HG02970 (cell line): ENCODE measurements around the gene SUSD6.
"Not testable (repeated sequence)": the region's sequence is repeated elsewhere in the genome, so short reads cannot be mapped to it uniquely, and the experiment has no call there.

Experiments
- ATAC-seq: cut with Tn5 transposase; IDR thresholded peaks from one replicate; pipeline ENCODE4 v1.9.1; 2021; ENCODE audit warnings: mild to moderate bottlenecking, moderate library complexity, moderate number of reproducible peaks; ENCODE audit not compliant: unreplicated experiment, low FRiP score

Gene SUSD6

GRCh38 chr14:69692594-69692993 is 81.2 kb downstream of the SUSD6 start:
- ATAC-seq = no peak

- ATAC-seq = no peak
Measured at GRCh38 chr14:69693145-69693544, 81.7 kb downstream of the SUSD6 start.

GRCh38 chr14:69693801-69694729 is 82.7 kb downstream of the SUSD6 start:
- peak; percentile 48 for ATAC-seq

GRCh38 chr14:69694730-69695281 is 83.4 kb downstream of the SUSD6 start:
- peak; percentile 22 for ATAC-seq

GRCh38 chr14:69695322-69696203 is 84.2 kb downstream of the SUSD6 start:
- no peak for ATAC-seq

- no peak for ATAC-seq
Measured at GRCh38 chr14:69696204-69696527, 84.8 kb downstream of the SUSD6 start.

- no peak for ATAC-seq
Measured at GRCh38 chr14:69696633-69697557, 85.5 kb downstream of the SUSD6 start.

- ATAC-seq = no peak
Measured at GRCh38 chr14:69698572-69698971, 87.2 kb downstream of the SUSD6 start.

- ATAC-seq = not testable (repeated sequence)
Measured at GRCh38 chr14:69699243-69699642, 87.8 kb downstream of the SUSD6 start.

GRCh38 chr14:69699748-69700303 is 88.4 kb downstream of the SUSD6 start:
- ATAC-seq = no peak

GRCh38 chr14:69700575-69700974 is 89.2 kb downstream of the SUSD6 start:
- ATAC-seq = no peak

- ATAC-seq = no peak
Measured at GRCh38 chr14:69701291-69701690, 89.9 kb downstream of the SUSD6 start.

GRCh38 chr14:69701857-69702256 is 90.5 kb downstream of the SUSD6 start:
- no peak for ATAC-seq

- no peak for ATAC-seq
Measured at GRCh38 chr14:69703047-69704039, 91.9 kb downstream of the SUSD6 start.

- ATAC-seq = no peak
Measured at GRCh38 chr14:69704319-69704718, 92.9 kb downstream of the SUSD6 start.

GRCh38 chr14:69705706-69706105 is 94.3 kb downstream of the SUSD6 start:
- ATAC-seq = no peak

- ATAC-seq = no peak
Measured at GRCh38 chr14:69708049-69708448, 96.7 kb downstream of the SUSD6 start.
